ENCODE data around the gene MBP.

The MBP gene

GRCh38 chr18:77140030-77140429 lies 7.4 kb upstream of the MBP start:
- Histone ChIP-seq H3K27me3 (ENCODE audit: insufficient read depth, poor library complexity, severe bottlenecking) (no peaks in the 10 kb centered on the region), H3K4me3 (replicated peaks; ENCODE audit: insufficient read depth, low read length) (no peak overlapping the region), H3K27ac (replicated peaks) (no peak overlapping the region)
- DNase-seq (ENCODE audit: low read depth in 1 of 2, low spot score in 1 of 2): peak in 1 of 2 experiments; percentile 1
- TF ChIP-seq GABPA (IDR thresholded peaks at IDR 0.05; ENCODE audit: low read depth) (no peak), POLR2AphosphoS5 (IDR thresholded peaks at IDR 0.05; ENCODE audit: low read depth) (no peak), REST (IDR thresholded peaks at IDR 0.05; ENCODE audit: insufficient replicate concordance, low read depth) (no peak), SPI1 (IDR thresholded peaks at IDR 0.05; ENCODE audit: borderline replicate concordance, low read depth) (no peak)
- TF ChIP-seq, protein P1, sequence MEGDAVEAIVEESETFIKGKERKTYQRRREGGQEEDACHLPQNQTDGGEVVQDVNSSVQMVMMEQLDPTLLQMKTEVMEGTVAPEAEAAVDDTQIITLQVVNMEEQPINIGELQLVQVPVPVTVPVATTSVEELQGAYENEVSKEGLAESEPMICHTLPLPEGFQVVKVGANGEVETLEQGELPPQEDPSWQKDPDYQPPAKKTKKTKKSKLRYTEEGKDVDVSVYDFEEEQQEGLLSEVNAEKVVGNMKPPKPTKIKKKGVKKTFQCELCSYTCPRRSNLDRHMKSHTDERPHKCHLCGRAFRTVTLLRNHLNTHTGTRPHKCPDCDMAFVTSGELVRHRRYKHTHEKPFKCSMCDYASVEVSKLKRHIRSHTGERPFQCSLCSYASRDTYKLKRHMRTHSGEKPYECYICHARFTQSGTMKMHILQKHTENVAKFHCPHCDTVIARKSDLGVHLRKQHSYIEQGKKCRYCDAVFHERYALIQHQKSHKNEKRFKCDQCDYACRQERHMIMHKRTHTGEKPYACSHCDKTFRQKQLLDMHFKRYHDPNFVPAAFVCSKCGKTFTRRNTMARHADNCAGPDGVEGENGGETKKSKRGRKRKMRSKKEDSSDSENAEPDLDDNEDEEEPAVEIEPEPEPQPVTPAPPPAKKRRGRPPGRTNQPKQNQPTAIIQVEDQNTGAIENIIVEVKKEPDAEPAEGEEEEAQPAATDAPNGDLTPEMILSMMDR (IDR thresholded peaks at IDR 0.05; ENCODE audit: insufficient read depth, low read length): no peak

GRCh38 chr18:77139619-77140018 lies 7.0 kb upstream of the MBP start:
- H3K4me3 ChIP-seq (replicated peaks; ENCODE audit: insufficient read depth, low read length): no peak overlapping the region
- no peak overlapping the region for H3K27ac ChIP-seq (replicated peaks)
- DNase-seq (ENCODE audit: low read depth in 1 of 2, low spot score in 1 of 2): peak in 1 of 2 experiments; percentile 1
- no peaks in the 10 kb centered on the region for H3K27me3 ChIP-seq (ENCODE audit: insufficient read depth, poor library complexity, severe bottlenecking)
- TF ChIP-seq REST (IDR thresholded peaks at IDR 0.05; ENCODE audit: insufficient replicate concordance, low read depth): no peak
- no peak for TF ChIP-seq SPI1 (IDR thresholded peaks at IDR 0.05; ENCODE audit: borderline replicate concordance, low read depth)
- no peak for TF ChIP-seq GABPA (IDR thresholded peaks at IDR 0.05; ENCODE audit: low read depth)
- TF ChIP-seq POLR2AphosphoS5 (IDR thresholded peaks at IDR 0.05; ENCODE audit: low read depth): no peak

GRCh38 chr18:77138270-77138669 lies 5.7 kb upstream of the MBP start:
- Histone ChIP-seq H3K4me3 (replicated peaks; ENCODE audit: insufficient read depth, low read length) (no peak overlapping the region), H3K27ac (replicated peaks) (no peak overlapping the region), H3K27me3 (ENCODE audit: insufficient read depth, poor library complexity, severe bottlenecking) (no peaks in the 10 kb centered on the region)
- TF ChIP-seq SPI1 (IDR thresholded peaks at IDR 0.05; ENCODE audit: borderline replicate concordance, low read depth) (no peak), GABPA (IDR thresholded peaks at IDR 0.05; ENCODE audit: low read depth) (no peak), POLR2AphosphoS5 (IDR thresholded peaks at IDR 0.05; ENCODE audit: low read depth) (no peak), REST (IDR thresholded peaks at IDR 0.05; ENCODE audit: insufficient replicate concordance, low read depth) (no peak)
- TF ChIP-seq, protein P1 (IDR thresholded peaks at IDR 0.05; ENCODE audit: insufficient read depth, low read length): no peak
- DNase-seq (ENCODE audit: low read depth in 1 of 2, low spot score in 1 of 2): no peak

Data from HL-60 (cell line).